Activated CD4-positive, alpha-beta T cell treated with anti-CD3 and anti-CD28 coated beads, Interleukin-2, amount 50 U/mL, for 4 hours (primary cell): Measurements from ENCODE around the gene MARS1.
"Not testable (repeated sequence)": the region's sequence is repeated elsewhere in the genome, so short reads cannot be mapped to it uniquely, and the experiment has no call there.

Source experiments
- DNase-seq, 2 experiments: peaks; one replicate each; pipeline ENCODE4 v3.0.0-alpha.2; 2020

MARS1 gene

DNA sequence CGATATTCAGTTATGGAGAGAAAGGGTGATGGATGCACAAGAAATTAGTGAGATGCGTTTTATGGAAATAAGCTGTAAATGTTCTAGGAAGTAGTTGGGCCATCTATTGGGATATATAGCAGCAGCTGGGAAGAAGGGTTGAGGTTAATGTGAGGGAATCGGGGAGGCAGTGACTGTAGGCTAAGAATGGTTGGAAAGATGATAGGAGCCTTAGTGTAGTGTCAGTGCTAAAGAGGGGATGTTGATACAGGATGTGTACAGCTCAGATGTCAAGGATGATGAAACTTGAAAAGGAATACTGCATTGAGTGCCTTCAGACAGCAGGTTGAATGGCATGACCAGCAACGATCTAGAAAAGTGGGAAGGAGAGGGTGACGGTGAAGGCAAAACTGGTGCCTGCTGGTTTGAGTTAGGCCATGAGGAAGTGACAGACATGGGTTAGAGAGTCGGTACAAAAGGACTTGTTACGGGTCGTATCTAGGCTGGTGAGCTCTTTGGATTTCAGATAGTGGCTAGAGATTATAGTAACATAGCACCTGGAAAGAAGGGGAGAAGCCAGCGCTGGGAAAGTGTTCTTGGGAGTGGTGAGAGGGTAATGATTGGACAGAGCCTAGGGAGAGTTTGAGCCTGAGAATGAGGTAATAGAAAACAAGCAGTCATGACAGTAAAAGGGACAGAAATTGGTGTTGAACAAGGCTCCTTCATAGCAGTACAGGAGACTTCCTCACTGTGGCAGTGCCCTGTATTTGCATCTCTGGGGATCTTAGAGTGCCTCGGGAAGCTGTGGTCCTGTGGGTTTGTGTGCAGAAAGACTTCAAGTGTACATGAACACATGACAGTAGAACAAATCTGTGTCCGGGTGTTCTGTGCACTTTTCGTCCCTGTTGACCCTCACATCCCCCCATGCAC lies 9.6 kb downstream of the MARS1 start:
- DNase-seq: no peak

DNA sequence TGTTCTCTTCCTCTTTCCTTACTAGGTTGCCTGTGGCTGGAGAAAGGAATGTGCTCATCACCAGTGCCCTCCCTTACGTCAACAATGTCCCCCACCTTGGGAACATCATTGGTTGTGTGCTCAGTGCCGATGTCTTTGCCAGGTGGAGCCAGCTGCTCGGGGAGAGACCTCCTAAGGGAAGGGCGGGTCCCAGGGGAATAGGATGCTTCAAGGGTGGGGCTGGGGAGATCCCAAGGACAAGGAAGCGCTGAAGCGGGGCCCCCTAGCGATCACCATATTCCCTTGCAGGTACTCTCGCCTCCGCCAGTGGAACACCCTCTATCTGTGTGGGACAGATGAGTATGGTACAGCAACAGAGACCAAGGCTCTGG lies 10.2 kb downstream of the MARS1 start:
- DNase-seq: no peak

DNA sequence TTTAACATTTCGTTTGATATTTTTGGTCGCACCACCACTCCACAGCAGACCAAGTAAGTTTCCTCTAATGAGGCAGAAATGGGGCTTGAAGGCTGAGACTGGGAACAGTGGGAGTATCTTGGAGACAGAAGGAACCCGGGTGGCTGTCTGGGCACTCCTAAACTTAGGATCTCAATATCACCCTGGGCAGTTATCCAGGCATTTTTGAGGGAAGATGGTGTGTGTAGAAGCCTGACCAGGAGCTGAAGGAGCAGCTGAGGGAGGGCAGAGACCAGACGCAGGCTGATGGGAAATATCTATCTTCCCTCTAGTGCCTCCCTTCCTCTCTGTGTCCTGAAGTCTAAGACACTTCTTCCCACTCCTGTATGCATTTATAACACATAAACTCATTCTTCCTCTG lies 10.7 kb downstream of the MARS1 start:
- DNase-seq: no peak

DNA sequence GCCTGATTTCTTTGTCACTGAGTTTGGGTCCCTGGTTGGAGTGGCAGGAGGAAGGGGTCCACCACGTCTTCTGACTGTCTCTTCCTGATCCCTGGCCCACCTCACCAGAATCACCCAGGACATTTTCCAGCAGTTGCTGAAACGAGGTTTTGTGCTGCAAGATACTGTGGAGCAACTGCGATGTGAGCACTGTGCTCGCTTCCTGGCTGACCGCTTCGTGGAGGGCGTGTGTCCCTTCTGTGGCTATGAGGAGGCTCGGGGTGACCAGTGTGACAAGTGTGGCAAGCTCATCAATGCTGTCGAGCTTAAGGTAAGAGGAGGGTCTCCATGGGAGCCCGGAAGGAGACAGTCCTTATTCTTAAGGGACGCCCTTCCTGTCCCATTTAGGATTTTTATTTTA lies 12.3 kb downstream of the MARS1 start:
- DNase-seq: no peak

DNA sequence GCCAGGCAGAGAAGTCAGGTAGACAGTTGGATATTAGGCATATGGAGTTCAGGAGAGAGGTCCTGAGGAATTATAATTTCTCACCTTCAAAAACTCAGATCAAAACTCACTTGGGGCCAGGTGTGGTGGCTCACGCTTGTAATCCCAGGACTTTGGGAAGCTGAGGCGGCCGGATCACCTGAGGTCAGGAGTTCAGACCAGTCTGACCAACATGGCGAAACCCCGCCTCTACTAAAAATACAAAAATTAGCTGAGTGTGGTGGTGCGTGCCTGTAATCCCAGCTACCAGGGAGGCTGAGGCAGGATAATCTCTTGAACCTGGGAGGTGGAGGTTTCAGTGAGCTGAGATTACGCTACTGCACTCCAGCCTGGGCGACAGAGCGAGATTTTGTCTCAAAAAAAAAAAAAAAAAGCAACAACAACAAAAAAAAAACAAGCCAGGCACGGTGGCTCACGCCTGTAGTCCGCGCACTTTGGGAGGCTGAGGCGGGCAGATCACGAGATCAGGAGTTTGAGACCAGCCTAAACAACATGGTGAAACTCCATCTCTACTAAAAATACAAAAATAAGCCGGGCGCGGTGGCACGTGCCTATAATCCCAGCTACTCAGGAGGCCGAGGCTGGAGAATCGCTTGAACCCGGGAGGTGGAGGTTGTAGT lies 14.6 kb downstream of the MARS1 start:
- DNase-seq: not testable (repeated sequence)

DNA sequence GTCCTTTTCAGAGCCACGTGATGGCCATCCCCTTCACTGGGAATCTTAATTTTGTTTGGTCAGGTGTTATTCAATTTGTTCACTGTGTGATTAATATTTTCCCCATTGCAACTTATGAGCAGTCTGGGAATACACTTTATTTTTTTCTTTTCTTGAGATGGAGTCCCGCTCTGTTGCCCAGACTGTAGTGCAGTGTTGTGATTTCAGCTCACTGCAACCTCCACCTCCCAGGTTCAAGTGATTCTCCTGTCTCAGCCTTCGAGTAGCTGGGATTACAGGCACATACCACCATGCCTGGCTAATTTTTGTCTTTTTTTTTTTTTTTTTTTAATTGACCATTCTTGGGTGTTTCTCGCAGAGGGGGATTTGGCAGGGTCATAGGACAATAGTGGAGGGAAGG lies 18.7 kb downstream of the MARS1 start:
- not testable (repeated sequence) for DNase-seq

DNA sequence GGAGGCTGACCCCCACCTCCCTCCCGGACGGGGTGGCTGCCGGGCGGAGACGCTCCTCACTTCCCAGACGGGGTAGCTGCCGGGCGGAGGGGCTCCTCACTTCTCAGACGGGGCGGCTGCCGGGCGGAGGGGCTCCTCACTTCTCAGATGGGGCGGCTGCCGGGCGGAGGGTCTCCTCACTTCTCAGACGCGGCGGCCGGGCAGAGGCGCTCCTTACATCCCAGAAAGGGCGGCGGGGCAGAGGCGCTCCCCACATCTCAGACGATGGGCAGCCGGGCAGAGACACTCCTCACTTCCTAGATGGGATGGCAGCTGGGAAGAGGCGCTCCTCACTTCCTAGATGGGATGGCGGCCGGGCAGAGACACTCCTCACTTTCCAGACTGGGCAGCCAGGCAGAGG lies 19.9 kb downstream of the MARS1 start:
- DNase-seq: not testable (repeated sequence)

DNA sequence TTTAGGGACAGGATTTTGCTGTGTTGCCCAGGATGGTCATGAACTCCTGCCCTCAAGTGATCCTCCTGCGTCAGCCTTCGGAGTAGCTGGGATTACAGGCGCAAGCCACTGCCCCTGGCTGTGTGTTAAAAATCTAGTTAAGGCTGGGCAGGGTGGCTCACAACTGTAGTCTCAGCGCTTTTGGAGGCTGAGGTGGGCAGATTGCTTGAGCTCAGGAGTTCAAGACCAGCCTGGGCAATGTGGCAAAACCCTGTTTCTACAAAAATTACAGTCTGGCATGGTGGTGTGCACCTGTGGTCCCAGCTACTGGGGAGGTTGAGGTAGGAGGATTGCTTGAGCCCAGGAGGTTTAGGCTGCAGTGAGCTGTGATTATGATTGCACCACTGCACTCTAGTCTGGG lies 23.3 kb downstream of the MARS1 start:
- no peak for DNase-seq

DNA sequence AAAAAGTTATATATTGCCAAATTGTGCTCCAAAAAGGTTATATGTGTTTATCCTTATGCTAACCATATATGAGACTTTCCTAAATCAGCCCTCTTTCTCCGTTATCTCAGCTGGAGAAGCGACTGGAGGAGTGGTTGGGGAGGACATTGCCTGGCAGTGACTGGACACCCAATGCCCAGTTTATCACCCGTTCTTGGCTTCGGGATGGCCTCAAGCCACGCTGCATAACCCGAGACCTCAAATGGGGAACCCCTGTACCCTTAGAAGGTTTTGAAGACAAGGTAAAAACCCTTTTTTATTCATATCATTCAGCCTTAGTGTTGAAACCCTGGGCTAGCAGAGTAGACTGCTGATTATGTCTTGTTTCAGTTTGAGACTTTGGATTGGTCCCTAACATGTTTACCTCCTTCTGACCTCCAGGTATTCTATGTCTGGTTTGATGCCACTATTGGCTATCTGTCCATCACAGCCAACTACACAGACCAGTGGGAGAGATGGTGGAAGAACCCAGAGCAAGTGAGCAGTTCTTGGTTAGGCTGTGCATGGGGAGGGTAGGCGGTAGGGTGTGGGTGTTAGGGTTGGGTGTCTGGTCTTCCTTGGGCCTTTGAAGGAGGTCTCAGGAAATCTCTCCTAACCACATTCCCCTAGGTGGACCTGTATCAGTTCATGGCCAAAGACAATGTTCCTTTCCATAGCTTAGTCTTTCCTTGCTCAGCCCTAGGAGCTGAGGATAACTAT lies 23.9 kb downstream of the MARS1 start:
- no peak for DNase-seq

DNA sequence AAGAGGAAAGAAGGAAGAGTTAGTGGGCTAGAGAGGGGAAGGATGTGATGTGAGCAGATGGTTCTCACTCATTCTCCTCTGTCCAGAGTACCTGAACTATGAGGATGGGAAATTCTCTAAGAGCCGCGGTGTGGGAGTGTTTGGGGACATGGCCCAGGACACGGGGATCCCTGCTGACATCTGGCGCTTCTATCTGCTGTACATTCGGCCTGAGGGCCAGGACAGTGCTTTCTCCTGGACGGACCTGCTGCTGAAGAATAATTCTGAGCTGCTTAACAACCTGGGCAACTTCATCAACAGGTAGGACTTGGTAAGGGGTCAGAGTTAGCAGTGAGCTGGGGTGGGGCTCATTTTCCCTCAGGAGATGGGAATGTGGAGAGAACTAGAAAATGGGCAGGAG lies 24.8 kb downstream of the MARS1 start:
- no peak for DNase-seq

DNA sequence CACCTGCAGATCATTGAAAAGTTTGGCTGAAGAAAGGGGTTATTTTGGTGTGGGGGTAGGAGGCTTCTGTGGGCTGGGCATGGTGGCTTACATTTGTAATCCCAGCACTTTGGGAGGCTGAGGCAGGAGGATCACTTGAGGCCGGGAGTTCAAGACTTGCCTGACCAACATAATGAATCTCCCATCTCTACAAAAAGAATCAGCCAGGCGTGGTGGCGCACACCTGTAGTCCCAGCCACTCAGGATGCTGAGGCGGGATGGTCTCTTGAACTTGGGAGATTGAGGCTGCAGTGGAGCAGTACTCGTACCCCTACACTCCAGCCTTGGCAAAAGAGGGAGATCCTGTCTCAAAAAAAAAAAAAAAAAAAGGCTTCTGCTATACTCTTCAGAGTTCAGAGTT lies 25.4 kb downstream of the MARS1 start:
- no peak for DNase-seq

DNA sequence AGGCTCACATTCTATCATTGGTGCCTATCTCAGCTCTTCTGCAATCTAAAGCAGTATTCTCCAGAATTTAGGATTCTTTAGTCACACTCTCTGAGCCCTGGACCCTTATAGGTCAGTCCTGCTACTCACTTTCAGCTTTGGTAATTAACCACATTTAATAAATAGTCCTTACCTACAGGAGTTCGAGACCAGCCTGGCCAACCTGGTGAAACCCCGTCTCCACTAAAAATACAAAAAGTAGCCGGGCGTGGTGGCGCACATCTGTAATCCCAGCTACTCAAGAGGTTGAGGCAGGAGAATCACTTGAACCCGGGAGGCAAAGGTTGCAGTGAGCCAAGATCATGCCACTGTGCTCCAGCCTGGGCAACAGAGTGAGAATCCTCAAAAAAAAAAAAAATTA lies 25.8 kb downstream of the MARS1 start:
- DNase-seq: not testable (repeated sequence)

DNA sequence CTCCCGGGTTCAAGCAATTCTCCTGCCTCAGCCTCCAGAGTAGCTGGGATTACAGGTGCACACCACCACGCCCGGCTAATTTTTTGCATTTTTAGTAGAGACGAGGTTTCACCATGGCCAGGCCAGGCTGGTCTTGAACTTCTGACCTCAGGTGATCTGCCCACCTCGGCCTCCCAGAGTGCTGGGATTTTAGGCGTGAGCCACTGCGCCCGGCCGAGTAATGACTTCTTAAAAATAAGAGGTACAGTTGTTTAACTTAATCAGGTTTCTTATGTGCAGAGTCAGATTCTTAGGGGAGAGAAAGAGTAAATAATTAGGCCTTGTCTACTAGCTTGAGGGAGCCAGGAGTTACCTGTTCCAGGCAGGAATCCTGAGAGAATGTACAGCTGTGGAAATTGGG lies 26.4 kb downstream of the MARS1 start:
- not testable (repeated sequence) for DNase-seq

DNA sequence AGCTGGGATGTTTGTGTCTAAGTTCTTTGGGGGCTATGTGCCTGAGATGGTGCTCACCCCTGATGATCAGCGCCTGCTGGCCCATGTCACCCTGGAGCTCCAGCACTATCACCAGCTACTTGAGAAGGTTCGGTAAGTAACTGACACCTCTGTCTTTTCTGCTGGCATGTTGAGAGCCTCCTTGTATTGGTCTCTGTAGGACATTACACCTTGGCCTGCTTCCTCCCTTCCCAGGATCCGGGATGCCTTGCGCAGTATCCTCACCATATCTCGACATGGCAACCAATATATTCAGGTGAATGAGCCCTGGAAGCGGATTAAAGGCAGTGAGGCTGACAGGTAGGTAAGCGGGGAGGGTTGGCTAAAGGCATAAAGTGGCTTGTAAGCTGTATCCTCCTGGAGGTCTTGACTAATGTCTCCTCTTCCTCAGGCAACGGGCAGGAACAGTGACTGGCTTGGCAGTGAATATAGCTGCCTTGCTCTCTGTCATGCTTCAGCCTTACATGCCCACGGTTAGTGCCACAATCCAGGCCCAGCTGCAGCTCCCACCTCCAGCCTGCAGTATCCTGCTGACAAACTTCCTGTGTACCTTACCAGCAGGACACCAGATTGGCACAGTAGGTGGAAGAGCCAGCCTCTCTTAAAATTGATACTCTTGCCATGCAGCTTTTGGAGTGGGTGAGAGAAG lies 27.0 kb downstream of the MARS1 start:
- DNase-seq: no peak

DNA sequence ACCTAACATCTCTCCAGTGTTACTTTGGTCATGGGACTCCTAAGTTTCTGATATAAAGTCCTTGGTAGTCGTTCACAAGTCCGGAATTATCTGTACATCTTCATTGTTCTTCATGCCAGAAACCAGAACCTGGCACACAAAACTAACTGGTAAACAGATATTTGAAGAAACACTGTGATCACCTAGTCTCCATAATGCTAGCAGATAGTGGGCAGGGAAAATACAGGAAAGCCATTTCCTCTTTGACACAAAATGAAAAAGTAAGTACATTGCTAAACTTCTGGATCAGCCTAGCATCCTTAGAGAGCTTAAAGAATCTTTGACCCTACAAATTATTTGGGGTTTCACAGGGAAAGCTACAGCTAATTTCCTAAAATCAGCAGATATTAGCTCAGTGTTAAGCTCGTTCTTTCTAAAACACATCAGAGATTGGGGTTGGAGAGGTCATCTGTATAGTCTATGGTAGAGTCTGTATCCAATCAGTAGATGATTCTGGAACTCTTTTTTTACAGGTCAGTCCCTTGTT lies 27.6 kb downstream of the MARS1 start:
- DNase-seq: no peak

DNA sequence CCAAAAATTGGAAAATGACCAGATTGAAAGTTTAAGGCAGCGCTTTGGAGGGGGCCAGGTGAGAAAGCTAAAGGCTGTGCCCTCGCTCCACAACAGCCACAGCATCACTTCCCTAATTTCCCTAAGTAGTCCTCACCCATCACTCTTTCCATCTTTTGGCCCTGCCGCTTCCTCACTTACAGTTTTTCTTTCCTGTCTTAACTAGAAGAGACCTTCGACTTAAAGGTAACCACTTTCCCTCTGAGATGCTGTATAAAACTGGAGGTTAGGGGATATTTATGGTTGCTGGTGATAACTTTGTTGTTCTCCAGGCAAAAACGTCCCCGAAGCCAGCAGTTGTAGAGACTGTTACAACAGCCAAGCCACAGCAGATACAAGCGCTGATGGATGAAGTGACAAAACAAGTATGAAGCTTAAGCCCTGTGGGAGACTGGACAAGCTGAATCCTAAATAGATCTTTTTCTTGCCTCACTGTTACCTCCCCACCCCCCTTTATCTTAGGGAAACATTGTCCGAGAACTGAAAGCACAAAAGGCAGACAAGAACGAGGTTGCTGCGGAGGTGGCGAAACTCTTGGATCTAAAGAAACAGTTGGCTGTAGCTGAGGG lies 28.2 kb downstream of the MARS1 start:
- no peak for DNase-seq

DNA sequence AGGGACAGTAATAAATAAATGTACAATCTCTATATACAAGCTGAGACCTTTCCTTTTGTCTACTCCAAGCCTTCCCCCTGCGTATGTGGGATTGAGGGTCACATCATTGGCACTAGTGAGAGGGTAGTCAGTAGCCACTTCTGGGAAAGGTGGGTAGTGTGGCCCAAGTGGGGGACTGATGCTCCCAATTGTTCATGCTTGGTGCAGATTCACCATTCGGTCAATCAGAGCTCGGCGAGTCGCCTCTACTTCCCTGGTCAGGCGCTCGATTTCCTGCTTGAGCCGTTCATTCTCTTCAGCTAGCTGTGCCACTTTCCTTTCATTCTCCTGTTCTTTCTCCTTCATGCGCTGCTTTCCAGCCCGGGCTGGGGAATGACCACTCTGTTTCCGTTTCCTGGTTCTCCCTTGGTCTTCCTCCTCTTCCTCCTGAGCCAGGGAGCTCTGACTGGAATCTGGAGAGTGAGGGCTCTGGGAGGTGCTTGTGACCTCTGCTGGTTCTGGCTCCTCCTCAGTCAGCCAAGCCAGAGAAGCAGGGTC lies 28.8 kb downstream of the MARS1 start:
- DNase-seq: no peak

DNA sequence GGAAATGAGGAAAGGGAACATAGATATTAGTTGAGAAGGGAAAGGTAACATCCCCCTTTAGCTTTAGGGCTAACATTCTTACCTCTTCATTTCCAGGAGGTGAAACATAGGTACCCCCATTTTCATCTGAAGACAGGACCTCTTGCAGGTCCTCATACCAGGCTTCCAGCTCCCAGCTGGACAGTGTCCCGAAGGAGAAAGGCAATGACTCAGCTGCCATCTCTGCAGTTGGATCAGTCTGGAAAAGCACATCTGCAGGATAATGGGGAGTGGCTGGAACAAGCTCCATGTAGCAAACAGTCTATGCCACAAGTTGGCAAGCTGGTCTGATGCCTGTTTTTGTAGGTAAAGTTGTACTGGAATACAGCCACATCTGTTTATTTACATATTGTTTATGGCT lies 29.3 kb downstream of the MARS1 start:
- DNase-seq: no peak

DNA sequence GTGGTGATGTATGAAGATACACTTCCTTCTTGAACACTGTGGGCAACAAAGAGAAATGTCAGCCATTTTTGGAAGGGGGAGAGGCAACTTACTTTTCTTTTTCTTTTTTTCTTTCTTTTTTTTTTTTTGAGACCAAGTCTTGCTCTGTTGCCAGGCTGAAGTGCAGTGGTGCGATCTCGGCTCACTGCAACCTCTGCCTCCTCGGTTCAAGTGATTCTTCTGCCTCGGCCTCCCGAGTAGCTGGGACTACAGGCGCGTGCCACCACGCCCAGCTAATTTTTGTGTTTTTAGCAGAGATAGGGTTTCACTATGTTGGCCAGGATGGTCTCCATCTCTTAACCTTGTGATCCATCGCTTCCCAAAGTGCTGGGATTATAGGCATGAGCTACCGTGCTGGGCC lies 29.9 kb downstream of the MARS1 start:
- DNase-seq: not testable (repeated sequence)

DNA sequence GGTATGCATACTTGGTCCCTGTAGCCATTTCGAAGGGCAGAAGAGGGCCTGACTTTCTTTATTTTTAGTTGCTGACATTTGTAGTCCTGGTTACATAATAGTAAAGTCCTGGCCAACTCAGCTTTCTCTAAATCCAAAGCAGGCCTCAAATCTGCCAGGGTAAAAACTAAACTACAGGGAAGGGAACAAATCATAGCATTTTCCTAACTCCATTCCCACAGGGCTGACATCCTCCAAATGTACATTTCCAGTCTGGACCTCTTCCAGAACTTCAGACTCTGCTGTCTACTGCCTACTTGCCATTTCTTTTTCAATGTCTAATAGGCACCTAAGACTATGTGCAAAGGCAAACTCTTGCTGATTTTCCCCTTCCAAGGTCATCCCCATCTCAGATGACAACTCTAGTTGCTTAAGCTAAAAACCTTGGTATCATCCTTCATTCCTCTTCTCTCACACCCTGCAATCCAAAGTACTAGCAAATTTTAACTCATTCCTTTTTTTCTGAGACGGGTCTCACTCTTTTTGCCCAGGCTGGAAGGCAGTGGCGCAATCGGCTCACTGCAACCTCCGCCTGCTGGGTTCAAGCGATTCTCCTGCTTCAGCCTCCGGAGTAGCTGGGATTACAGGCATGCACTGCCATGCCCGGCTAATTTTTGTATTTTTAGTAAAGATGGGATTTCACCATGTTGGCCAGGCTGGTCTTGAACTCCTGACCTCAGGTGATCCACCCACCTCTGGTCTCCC lies 30.5 kb downstream of the MARS1 start:
- no peak for DNase-seq
